HepG2 (cell line): ENCODE data around the gene LAMTOR1. TPM values are rescaled to one million over a fixed set of nuclear protein-coding genes. Genes with fewer than 3 reads are reported as not detected.
A peak's percentile ranks its signal among the peaks of the same experiment; 100 is the strongest.

Source experiments
- BRF2 ChIP-seq: sonication (generic); formaldehyde crosslinking; IDR thresholded peaks from 2 replicates; pipeline ENCODE4 v1.8.1; 2022; ENCODE audit warnings: mild to moderate bottlenecking, missing genetic modification reagents
- CBFB ChIP-seq: sonication (generic); formaldehyde crosslinking; IDR thresholded peaks from 2 replicates; pipeline ENCODE4 v1.4.0; 2020; ENCODE audit warnings: missing genetic modification reagents
- ETV5 ChIP-seq: IDR thresholded peaks from 2 replicates; pipeline ENCODE4 v1.6.1; 2018; ENCODE audit warnings: missing biosample characterization, missing genetic modification reagents, inconsistent platforms, borderline replicate concordance
- ISL2 ChIP-seq: sonication (generic); formaldehyde crosslinking; IDR thresholded peaks from 2 replicates; pipeline ENCODE4 v1.5.0; 2020; ENCODE audit warnings: missing genetic modification reagents
- KDM1A ChIP-seq: IDR thresholded peaks from 2 replicates; pipeline ENCODE4 v1.6.1; 2016; ENCODE audit warnings: missing compliant biosample characterization
- MED1 ChIP-seq: sonication (generic); formaldehyde crosslinking; IDR thresholded peaks from 2 replicates; pipeline ENCODE4 v1.4.0; 2020; ENCODE audit warnings: missing genetic modification reagents
- MEIS1 ChIP-seq: sonication (generic); formaldehyde crosslinking; IDR thresholded peaks from 2 replicates; pipeline ENCODE4 v1.9.0; 2021; ENCODE audit warnings: mild to moderate bottlenecking, missing genetic modification reagents, moderate library complexity, borderline replicate concordance
- MYNN ChIP-seq: sonication (generic); formaldehyde crosslinking; IDR thresholded peaks from 2 replicates; pipeline ENCODE4 v1.4.0; 2020; ENCODE audit warnings: mild to moderate bottlenecking, low read depth, missing genetic modification reagents
- NCOA2 ChIP-seq: sonication (generic); formaldehyde crosslinking; IDR thresholded peaks from 2 replicates; pipeline ENCODE4 v1.8.0; 2022; ENCODE audit warnings: inconsistent platforms
- NFATC3 ChIP-seq: sonication (generic); formaldehyde crosslinking; IDR thresholded peaks from 2 replicates; pipeline ENCODE4 v1.5.1; 2020; ENCODE audit warnings: mild to moderate bottlenecking, missing genetic modification reagents
- NFYC ChIP-seq: IDR thresholded peaks from 2 replicates; pipeline ENCODE4 v1.6.1; 2016; ENCODE audit warnings: missing genetic modification reagents, missing compliant biosample characterization
- NKX3-1 ChIP-seq: sonication (generic); formaldehyde crosslinking; IDR thresholded peaks from 2 replicates; pipeline ENCODE4 v1.5.0; 2020; ENCODE audit warnings: missing genetic modification reagents
- NR2C2 ChIP-seq: sonication (generic); formaldehyde crosslinking; IDR thresholded peaks from 2 replicates; pipeline ENCODE4 v1.4.0; 2020; ENCODE audit warnings: missing genetic modification reagents, mild to moderate bottlenecking, moderate library complexity, borderline replicate concordance
- PHF21A ChIP-seq: sonication (generic); formaldehyde crosslinking; IDR thresholded peaks from 2 replicates; pipeline ENCODE4 v1.5.0; 2020; ENCODE audit warnings: mild to moderate bottlenecking, missing genetic modification reagents
- TAF1 ChIP-seq: sonication (generic); formaldehyde crosslinking; IDR thresholded peaks from 2 replicates; pipeline ENCODE4 v1.4.0; 2020; ENCODE audit warnings: missing genetic modification reagents
- TMF1 ChIP-seq: sonication (generic); formaldehyde crosslinking; IDR thresholded peaks from 2 replicates; pipeline ENCODE4 v1.8.1; 2022; ENCODE audit warnings: low read depth, missing genetic modification reagents
- ZBTB37 ChIP-seq: sonication (generic); formaldehyde crosslinking; IDR thresholded peaks from 2 replicates; pipeline ENCODE4 v1.4.0; 2020; ENCODE audit warnings: mild to moderate bottlenecking, missing genetic modification reagents
- ZFX ChIP-seq: sonication (generic); formaldehyde crosslinking; IDR thresholded peaks from 2 replicates; pipeline ENCODE4 v1.4.0; 2020; ENCODE audit warnings: mild to moderate bottlenecking, low read depth, missing genetic modification reagents, moderate library complexity
- ZNF142 ChIP-seq: sonication (generic); formaldehyde crosslinking; IDR thresholded peaks from 2 replicates; pipeline ENCODE4 v1.4.0; 2020; ENCODE audit warnings: missing genetic modification reagents
- ZNF205 ChIP-seq: IDR thresholded peaks from 2 replicates; pipeline ENCODE4 v1.6.1; 2018; ENCODE audit warnings: missing biosample characterization, missing genetic modification reagents
- ZNF670 ChIP-seq: sonication (generic); formaldehyde crosslinking; IDR thresholded peaks from 2 replicates; pipeline ENCODE4 v1.8.0; 2022; ENCODE audit warnings: mild to moderate bottlenecking, missing genetic modification reagents, borderline replicate concordance
- ZNF790 ChIP-seq: sonication (generic); formaldehyde crosslinking; IDR thresholded peaks from 2 replicates; pipeline ENCODE4 v1.8.0; 2022; ENCODE audit warnings: missing genetic modification reagents, mild to moderate bottlenecking, borderline replicate concordance
- polyA plus RNA-seq, 8 experiments: library from polyadenylated mRNA; depleted of rRNA in 3 of 8; stranded (reverse) in 7 of 8; unstranded in 1 of 8; fragments of >200 nt; fragmentation: Illumina TruSeq in 4 of 8; extraction: Trizol in 4 of 8; gene quantifications; 2 replicates each; pipeline versions ENCODE4 v1.2.1 to v1.2.3, GENCODE V29; 2011 to 2016; ENCODE audit warnings: low read depth in 4 of 8, missing spikeins in 1 of 8, mixed read lengths in 1 of 8; ENCODE audit not compliant: insufficient read depth in 1 of 8
- total RNA-seq, 5 experiments: library from RNA; depleted of rRNA; stranded (reverse); fragments of >200 nt; fragmentation: Illumina TruSeq; extraction: Trizol; gene quantifications; 2 replicates each; pipeline ENCODE4 v1.2.3, GENCODE V29; 2016; ENCODE audit warnings: low read depth in 1 of 5

LAMTOR1 gene
- total and polyA plus RNA-seq, 2 of the 13 experiments (the other 11 are each of a cell fraction or from before 2014, with no cell fraction given), result 60.4 to 66.0 TPM

GRCh38 chr11:72112143-72112977 is 9.3 kb upstream of the LAMTOR1 start, which contains the start of gene ANAPC15 (continued):
- TF ChIP-seq NCOA2 (CRISPR knock-in tag), result 0 out of 2 replicates have a peak, but pooled peaks have one; percentile 42
- TF ChIP-seq ISL2 (CRISPR knock-in tag), result peak; percentile 64
- no peak for TF ChIP-seq CBFB (CRISPR knock-in tag)
- TF ChIP-seq ZNF205, result 0 out of 2 replicates have a peak, but pooled peaks have one; percentile 34
- peak; percentile 87 for TF ChIP-seq ZFX
- no peak for TF ChIP-seq ZNF790 (CRISPR knock-in tag)
- TF ChIP-seq TAF1 (CRISPR knock-in tag), result peak; percentile 62; the same call in 1 of the 2 replicates
- no peak; the same call in 1 of the 2 replicates for TF ChIP-seq MYNN
- TF ChIP-seq KDM1A (CRISPR knock-in tag), result 0 out of 2 replicates have a peak, but pooled peaks have one; percentile 36
- no peak for TF ChIP-seq BRF2 (CRISPR knock-in tag)
- TF ChIP-seq ZNF670 (CRISPR knock-in tag), result no peak
- TF ChIP-seq ETV5 (CRISPR knock-in tag), result peak; percentile 59; the same call in 1 of the 2 replicates
- TF ChIP-seq NFYC (CRISPR knock-in tag), result peak; percentile 89
- TF ChIP-seq TMF1 (CRISPR knock-in tag), result no peak
- TF ChIP-seq ZNF142 (CRISPR knock-in tag), result 0 out of 2 replicates have a peak, but pooled peaks have one; percentile 13
- TF ChIP-seq NR2C2, result peak; percentile 99
- TF ChIP-seq NKX3-1 (CRISPR knock-in tag), result peak; percentile 46; the same call in 1 of the 2 replicates
- no peak for TF ChIP-seq MEIS1 (CRISPR knock-in tag)
- peak; percentile 79; the same call in 1 of the 2 replicates for TF ChIP-seq PHF21A
- TF ChIP-seq ZBTB37 (CRISPR knock-in tag), result no peak
- TF ChIP-seq MED1, result peak; percentile 66
- TF ChIP-seq NFATC3 (CRISPR knock-in tag), result no peak
